C1 segment of cervical spinal cord (tissue), 14 donors: ENCODE data around the gene SLC13A4.
"Not testable (repeated sequence)": the region's sequence is repeated elsewhere in the genome, so short reads cannot be mapped to it uniquely, and the experiment has no call there.

Experiments used
- DNase-seq, 14 donors: peaks; one replicate each; lab custom pipeline; 2025; lab: John Stamatoyannopoulos, UW

The SLC13A4 gene

DNA sequence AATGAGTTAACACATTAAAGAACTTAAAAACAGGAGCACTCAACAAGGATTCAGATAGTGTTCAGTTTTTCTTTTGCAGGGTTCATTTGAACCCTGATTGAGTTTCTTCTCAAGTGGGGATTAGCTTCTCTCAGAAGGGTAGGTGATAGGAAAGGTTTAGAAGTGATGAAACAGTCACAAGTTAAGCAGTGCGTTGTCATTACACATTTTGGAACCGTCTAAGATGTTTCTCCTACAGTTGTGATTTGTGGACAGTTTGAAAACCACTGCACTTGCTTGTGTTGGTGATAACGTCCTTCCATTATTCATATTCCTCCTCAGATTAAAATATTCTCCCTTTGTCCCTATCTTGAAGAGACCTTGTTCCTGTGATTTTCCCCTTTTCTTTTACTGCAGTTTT is 62.9 kb downstream of the SLC13A4 start:
- DNase-seq = no peak

GRCh38 chr7:135664046-135664589 is 63.9 kb downstream of the SLC13A4 start:
- no peak for DNase-seq

- DNase-seq = peak in 13 of 14 donors; percentile 76 to 97 (median 90)
These were observed 65.4 kb downstream of the SLC13A4 start, which contains the start of gene STMP1 for GRCh38 chr7:135662373-135663114. Gene STMP1 (plus strand): TSS chr7:135662514.

DNA sequence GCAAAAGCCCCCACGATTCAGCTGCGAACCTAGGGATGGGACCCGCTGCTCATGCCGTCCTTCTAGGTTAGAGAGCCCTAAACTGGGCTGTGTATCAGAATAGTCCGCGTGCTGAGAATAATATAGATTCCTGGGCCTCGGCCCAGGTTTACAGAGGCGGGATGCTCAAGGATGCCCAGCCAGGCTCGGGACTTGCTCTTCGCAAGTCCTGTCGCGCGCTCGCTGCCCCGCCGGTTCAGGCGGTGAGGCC is 65.9 kb downstream of the SLC13A4 start:
- no peak for DNase-seq

- DNase-seq = no peak
These were observed 66.5 kb downstream of the SLC13A4 start for GRCh38 chr7:135661311-135662122.

DNA sequence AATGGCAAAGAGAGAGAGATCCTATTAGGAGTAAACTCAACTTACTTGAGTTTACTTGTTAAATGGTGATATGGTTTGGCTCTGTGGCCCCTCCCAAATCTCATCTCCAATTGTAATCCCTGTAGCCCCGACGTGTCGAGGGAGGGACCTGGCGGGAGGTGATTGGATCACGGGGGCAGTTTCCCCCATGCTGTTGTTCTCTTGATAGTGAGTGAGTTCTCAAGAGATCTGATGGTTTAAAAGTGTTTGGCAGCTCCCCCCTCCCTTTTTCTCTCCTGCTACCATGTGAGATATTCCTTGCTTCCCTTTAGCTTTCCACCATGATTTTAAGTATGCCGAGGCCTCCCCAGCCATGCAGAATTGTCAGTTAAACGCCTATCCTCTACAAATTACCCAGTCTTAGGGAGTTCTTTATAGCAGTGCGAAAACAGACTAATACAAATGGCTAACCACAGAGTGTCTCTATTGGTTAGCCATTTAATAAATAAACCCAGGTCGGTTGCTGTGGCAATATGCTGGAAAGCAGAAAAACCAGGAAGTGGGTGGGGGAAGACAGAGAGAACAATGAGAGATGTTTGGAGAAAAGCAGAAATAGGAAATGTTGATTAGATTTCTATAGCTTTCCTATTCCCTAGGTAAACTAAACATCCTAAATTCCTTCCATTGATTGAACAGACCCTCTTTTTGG is 68.7 kb downstream of the SLC13A4 start:
- DNase-seq = no peak

DNA sequence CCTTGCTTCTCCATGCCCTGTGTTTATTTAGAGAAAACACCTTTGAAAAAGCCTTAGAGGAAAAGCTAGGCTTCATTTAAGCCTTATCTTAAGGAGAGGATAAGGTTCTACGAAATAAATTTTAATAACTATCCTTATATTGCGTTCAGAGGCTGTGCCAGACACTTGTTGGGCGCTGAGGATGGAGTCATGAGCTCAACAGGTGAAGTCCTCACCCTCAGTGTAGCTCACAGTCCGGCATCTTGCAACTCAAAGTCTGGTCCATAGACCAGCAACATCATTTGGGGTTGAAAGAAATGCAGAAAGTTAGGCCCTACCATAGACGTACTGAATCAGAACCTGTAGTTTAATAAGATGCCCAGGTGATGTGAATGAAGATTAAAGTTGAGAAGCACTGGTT is 69.4 kb downstream of the SLC13A4 start:
- DNase-seq = no peak

GRCh38 chr7:135653340-135654080 is 74.5 kb downstream of the SLC13A4 start:
- no peak for DNase-seq

DNA sequence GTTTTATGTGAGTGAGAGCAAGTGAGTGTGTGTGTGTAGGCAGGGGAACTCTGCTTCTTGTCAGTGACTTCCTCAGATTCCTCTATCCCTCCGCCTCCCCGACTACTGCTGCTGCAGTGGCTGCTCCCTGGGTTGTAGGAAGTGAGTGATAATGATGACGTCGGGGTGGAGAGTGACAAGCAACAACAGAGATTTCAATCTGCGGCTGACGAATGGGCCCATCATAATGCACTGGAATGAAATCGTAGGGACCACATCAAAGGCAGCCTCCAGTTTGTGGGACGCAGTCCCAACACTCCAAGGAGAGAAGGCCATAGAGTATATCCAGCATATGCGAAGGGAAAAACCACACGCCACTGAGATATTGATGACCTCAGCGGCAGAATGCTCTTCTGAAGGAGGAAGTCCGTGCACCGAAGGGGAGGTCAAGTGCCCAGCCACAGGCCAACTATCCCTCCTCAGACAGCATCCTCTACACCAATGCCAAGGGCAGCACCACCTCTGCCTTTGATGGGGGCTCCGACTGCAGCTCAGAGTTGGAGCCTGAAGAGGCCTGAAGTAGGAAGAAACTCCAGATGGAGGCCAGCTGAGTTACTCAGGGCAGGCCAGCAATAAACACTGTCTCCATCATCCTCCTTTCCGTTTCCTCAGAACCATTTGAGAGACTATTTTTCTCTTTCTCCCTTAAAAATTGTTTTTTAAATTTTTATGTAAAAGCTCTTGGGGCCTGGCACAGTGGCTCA is 77.0 kb downstream of the SLC13A4 start:
- DNase-seq = peak in 1 of 14 donors; percentile 9

- DNase-seq = no peak
These were observed 79.8 kb downstream of the SLC13A4 start for GRCh38 chr7:135648235-135648634.

DNA sequence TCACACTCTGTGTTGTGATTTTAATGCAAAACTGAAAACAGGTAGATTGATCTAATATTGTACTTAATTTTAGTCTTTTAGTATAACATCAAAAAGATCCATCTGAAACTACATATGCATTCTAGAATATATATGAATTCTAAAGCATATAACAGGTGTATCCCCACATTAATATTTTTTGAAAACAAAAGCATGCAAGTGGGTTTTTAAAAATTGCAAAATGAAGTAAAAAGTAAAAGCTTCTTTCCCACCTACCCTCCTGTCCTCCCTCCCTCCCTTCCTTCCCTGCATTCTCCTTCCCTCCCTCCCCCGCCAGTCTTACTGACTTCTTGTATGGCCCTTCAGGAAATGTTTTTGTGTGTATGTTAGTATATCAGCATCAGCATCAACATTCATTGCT is 80.2 kb downstream of the SLC13A4 start:
- DNase-seq = no peak

- no peak for DNase-seq
These were observed 82.6 kb downstream of the SLC13A4 start for GRCh38 chr7:135645296-135645904.

- no peak for DNase-seq
These were observed 83.3 kb downstream of the SLC13A4 start for GRCh38 chr7:135644729-135645128.

DNA sequence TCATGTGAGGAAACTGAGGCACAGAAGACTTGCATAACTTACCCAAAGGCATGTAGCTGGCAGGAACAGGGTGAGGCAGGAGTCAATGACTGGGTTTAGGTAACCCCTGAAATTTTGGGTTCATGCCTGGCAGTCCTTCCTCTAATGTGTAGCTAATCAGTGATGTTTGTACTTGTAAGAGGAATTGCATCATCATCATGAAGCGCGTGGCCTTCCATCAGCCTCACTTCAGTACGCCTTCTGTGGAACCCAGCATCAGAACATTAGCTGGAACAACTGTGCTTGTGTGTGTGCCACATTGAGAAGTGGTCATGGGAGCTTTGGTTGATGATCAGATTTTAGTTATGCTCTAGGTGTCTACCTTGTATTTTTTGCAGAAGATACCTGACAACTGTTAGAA is 83.8 kb downstream of the SLC13A4 start:
- no peak for DNase-seq

GRCh38 chr7:135639690-135640089 is 88.3 kb downstream of the SLC13A4 start:
- not testable (repeated sequence) for DNase-seq

GRCh38 chr7:135634191-135634878 is 93.7 kb downstream of the SLC13A4 start:
- no peak for DNase-seq
